ENCODE data around the gene NPY4R.
"Not testable (repeated sequence)": the region's sequence is repeated elsewhere in the genome, so short reads cannot be mapped to it uniquely, and the experiment has no call there.

The NPY4R gene

GRCh38 chr10:46455992-46456391, 9.8 kb downstream of the NPY4R start:
- not testable (repeated sequence) for DNase-seq

DNA sequence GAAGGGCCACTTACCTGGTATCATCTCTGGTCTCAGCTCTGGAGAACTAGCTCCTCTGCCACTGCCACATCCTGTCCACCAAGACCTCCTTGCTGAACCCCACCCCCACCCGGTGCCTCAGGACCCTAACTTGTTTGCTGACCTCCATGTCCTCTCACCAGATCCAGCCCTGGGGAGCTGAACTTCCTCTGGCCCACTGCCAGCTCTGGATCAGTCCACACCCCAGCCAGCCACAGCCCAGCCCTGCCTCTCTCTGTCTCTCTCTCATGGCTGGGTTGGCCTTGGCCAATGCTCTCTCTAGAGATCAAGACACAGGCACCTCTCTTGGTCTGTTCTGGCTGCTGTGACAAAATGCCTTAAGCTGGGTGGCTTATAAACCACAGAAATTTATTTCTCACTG, 14.4 kb downstream of the NPY4R start:
- not testable (repeated sequence) for DNase-seq

DNA sequence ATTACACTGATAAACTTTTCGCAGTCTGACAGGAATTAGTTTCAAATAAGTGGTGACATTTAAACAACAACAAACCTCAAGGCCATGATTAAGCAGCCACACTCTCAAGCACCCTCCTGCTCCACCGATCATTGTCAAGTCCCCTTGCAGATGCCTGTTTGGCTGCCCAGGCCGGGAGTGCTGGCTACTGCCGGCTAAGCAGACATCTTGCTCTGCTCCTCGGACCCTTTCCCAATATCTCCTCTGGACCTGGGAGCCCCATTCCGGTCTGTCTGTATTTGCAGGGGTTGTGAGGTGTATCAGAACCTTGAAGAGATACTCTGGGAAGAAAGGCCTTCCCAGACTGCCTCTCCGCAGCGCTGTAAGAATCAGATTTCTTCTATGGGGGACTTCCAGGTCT, 14.9 kb downstream of the NPY4R start:
- DNase-seq, result not testable (repeated sequence)

DNA sequence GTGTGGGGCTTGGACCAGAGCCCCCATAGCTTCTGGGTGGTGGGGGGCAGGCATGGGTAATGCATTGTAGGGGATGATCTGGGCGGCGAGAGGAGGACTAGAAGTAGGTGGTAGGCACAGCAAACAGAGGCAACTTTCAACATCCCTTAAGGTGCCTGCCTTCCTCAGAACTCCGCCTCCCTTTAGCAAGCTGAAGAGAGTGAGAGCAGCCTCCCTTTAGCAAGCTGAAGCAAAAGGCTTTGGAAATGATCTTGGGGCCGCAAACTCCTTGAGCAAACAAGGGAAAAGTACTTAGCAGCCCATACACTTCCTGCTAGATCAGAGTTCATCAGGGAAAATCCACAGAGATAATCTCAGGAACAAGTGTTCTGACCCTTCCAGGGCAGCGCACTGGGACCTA, 18.3 kb downstream of the NPY4R start:
- DNase-seq, result not testable (repeated sequence)

GRCh38 chr10:46445389-46446122, 20.2 kb downstream of the NPY4R start:
- not testable (repeated sequence) for DNase-seq

DNA sequence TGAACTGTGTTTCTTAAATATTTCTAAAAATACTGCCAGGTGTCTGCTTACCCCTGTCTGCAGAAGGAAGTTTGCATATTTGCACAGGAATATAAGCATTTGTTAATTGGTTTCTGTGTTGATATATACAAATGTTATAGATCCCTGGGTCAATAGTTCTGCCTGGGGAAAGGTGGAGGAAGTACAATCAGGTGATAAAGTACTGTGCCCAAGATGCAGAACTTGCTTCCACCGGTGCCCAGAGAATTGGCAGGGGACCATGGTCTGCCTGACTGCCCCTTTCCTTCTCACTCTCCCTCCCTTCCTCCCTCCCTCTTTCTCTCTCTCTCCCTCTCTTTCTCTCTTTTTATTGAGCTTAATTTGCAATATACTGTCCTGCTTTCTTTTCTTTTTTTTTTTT, 22.3 kb downstream of the NPY4R start:
- not testable (repeated sequence) for DNase-seq

DNA sequence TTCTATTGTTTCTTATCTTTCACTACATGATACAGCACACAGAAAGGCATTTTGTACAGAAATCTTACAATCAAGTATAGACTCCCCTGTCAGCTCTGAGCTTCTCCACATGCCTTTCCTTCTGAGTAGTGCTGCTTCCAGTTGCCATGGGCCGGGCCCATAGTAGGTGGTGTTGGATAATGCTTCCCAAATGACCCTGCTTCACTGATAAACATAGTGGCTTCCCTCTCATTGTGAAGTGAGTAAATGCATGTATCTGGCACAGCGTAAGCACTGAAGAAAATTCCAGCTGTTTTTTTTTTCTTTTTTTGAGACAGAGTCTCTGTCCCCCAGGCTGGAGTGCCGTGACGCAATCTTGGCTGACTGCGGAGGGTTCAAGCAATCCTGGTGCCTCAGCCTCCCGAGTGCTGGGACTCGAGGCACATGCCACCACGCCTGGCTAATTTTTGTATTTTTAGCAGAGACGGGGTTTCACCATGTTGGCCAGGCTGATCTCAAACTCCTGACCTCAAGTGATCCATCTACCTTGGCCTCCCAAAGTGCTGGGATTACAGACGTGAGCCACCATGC, 23.0 kb downstream of the NPY4R start:
- not testable (repeated sequence) for DNase-seq

- not testable (repeated sequence) for DNase-seq
Observed at GRCh38 chr10:46441837-46442278, 23.9 kb downstream of the NPY4R start.

- DNase-seq, result not testable (repeated sequence)
Observed at GRCh38 chr10:46440942-46441341, 24.8 kb downstream of the NPY4R start.

- DNase-seq, result not testable (repeated sequence)
Observed at GRCh38 chr10:46423550-46423949, 42.2 kb downstream of the NPY4R start.

GRCh38 chr10:46419570-46420379, 46.0 kb downstream of the NPY4R start:
- not testable (repeated sequence) for DNase-seq

DNA sequence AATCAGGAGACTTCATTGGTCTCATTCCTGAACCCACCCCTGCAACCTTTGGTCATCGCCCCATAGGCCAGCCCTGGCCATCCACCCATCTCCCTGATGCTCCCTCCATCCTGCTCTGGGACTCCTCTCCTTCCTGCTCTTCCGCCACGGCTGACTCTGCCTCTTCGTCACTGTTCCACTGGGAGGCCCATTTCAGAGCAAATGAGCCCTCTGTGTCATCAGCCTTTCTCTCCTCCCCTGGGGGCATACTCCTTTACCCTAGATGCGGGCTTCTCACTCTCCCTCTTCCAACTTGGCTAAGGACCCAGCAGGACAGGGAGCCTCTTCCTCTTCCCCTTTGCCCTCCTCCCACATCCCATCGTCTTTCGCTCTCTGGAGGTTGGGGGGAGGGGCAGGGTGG, 47.5 kb downstream of the NPY4R start:
- not testable (repeated sequence) for DNase-seq

DNA sequence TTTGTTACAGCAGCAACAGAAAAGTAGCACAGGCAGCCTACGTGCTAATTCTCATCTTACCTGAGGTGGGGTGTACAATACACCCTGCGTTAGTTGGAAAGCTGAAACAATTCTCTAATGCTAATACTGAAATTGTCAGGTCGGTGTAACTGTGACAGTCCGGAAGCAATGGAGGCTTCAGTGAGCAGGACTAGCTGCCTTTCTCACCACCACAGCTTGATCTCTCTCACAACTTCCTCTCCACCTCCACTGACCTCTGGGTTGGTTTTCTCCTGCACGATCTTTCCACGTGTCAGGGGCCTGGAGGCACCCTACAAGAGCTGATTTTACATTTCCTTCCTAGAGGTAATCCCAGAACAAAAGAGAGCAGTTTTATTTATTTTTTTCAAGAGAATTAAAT, 50.5 kb downstream of the NPY4R start:
- DNase-seq, result not testable (repeated sequence)

- not testable (repeated sequence) for DNase-seq
Observed at GRCh38 chr10:46412665-46413064, 53.1 kb downstream of the NPY4R start.

- not testable (repeated sequence) for DNase-seq
Observed at GRCh38 chr10:46411123-46411522, 54.6 kb downstream of the NPY4R start.

All from NCI-H526 (cell line).